Body of pancreas (tissue), 4 donors: Measurements from ENCODE around the gene TRMT44.

Experiments
- CTCF ChIP-seq, 7 experiments: fragments of 450-650 bp in 4 of 7; fragments of 200-600 bp in 3 of 7; sonication (generic) in 3 of 7; IDR thresholded peaks; one replicate each; pipeline ENCODE4 v1.5.1; 2016 to 2019; ENCODE audit warnings: antibody characterized with exemption in 7 of 7
- POLR2A ChIP-seq, 3 donors: fragments of 450-650 bp; IDR thresholded peaks; one replicate each; pipeline ENCODE4 v1.6.1; 2016; ENCODE audit warnings: antibody characterized with exemption in 3 of 3, mild to moderate bottlenecking in 2 of 3

GRCh38 chr4:8422786-8423185 is 17.8 kb upstream of the TRMT44 start:
- TF ChIP-seq CTCF (IDR thresholded peaks at IDR 0.05), result no peak
- no peak for TF ChIP-seq POLR2A (IDR thresholded peaks at IDR 0.05)
